ENCODE measurements around the gene EFCAB8.
A peak's percentile ranks its signal among the peaks of the same experiment; 100 is the strongest.
"Not testable (repeated sequence)": the region's sequence is repeated elsewhere in the genome, so short reads cannot be mapped to it uniquely, and the experiment has no call there.

EFCAB8 gene

GRCh38 chr20:32930701-32931100 is 72.0 kb downstream of the EFCAB8 start:
- TF ChIP-seq CTCF (IDR thresholded peaks at IDR 0.05; ENCODE audit: borderline replicate concordance, control extremely low read depth, extremely low read depth, insufficient read depth, missing control alignments) = no peak
- DNase-seq (ENCODE audit: low spot score) = no peak
- in situ Hi-C loops (cut with MboI; ENCODE audit: low sequenced_read_pairs, unreplicated experiment) = no loop called here

GRCh38 chr20:32934580-32934979 is 75.9 kb downstream of the EFCAB8 start:
- no peak for TF ChIP-seq CTCF (IDR thresholded peaks at IDR 0.05; ENCODE audit: borderline replicate concordance, control extremely low read depth, extremely low read depth, insufficient read depth, missing control alignments)
- in situ Hi-C loops (cut with MboI; ENCODE audit: low sequenced_read_pairs, unreplicated experiment) = no loop called here
- DNase-seq (ENCODE audit: low spot score) = no peak

GRCh38 chr20:32941155-32941885 is 82.6 kb downstream of the EFCAB8 start:
- no peak for TF ChIP-seq CTCF (IDR thresholded peaks at IDR 0.05; ENCODE audit: borderline replicate concordance, control extremely low read depth, extremely low read depth, insufficient read depth, missing control alignments)
- no peak for DNase-seq (ENCODE audit: low spot score)
- in situ Hi-C loops (cut with MboI; ENCODE audit: low sequenced_read_pairs, unreplicated experiment) = no loop called here

GRCh38 chr20:32943490-32944052 is 84.8 kb downstream of the EFCAB8 start:
- in situ Hi-C loops (cut with MboI; ENCODE audit: low sequenced_read_pairs, unreplicated experiment) = no loop called here
- DNase-seq (ENCODE audit: low spot score) = no peak
- TF ChIP-seq CTCF (IDR thresholded peaks at IDR 0.05; ENCODE audit: borderline replicate concordance, control extremely low read depth, extremely low read depth, insufficient read depth, missing control alignments) = no peak

GRCh38 chr20:32945710-32946221 is 87.0 kb downstream of the EFCAB8 start:
- no peak for TF ChIP-seq CTCF (IDR thresholded peaks at IDR 0.05; ENCODE audit: borderline replicate concordance, control extremely low read depth, extremely low read depth, insufficient read depth, missing control alignments)
- in situ Hi-C loops (cut with MboI; ENCODE audit: low sequenced_read_pairs, unreplicated experiment) = no loop called here
- DNase-seq (ENCODE audit: low spot score) = peak; percentile 18

GRCh38 chr20:32946629-32947028 is 87.9 kb downstream of the EFCAB8 start:
- in situ Hi-C loops (cut with MboI; ENCODE audit: low sequenced_read_pairs, unreplicated experiment) = no loop called here
- DNase-seq (ENCODE audit: low spot score) = no peak
- no peak for TF ChIP-seq CTCF (IDR thresholded peaks at IDR 0.05; ENCODE audit: borderline replicate concordance, control extremely low read depth, extremely low read depth, insufficient read depth, missing control alignments)

- in situ Hi-C loops (cut with MboI; ENCODE audit: low sequenced_read_pairs, unreplicated experiment); DNase-seq (ENCODE audit: low spot score): not testable (repeated sequence)
Measured at GRCh38 chr20:32950539-32950938, 91.8 kb downstream of the EFCAB8 start.
